Measurements from ENCODE around the gene CLEC3A.

Gene CLEC3A

DNA sequence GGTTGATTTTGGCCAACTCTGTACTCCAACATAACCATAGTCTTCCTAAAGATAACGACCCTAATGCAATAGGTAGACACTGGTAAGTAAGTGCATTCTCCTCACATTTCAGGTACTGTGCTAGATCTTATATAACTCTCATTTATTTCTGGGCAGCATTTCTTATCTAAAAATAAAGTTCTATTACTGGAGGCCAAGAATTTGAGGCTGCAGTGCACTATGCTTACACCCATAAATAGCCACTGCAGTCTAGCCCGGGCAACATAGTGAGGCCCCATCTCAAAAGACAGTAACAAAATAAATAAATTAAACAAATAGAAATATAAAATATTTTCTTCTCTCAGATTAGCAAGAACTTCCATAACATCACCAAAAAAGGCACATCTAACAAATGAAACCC, 12.7 kb downstream of the CLEC3A start:
- Histone ChIP-seq H3K9ac (ENCODE audit: low read depth, low read length, poor library complexity, severe bottlenecking) (no peak overlapping the region), H3K79me2 (ENCODE audit: insufficient read depth, low read length) (no peaks in the 10 kb centered on the region), H3K36me3 (ENCODE audit: insufficient read depth, low read length) (no peaks in the 10 kb centered on the region), H3K9me2 (replicated peaks; ENCODE audit: low read depth, low read length) (no peaks in the 10 kb centered on the region), H3K27me3 (ENCODE audit: insufficient read depth, low read length, poor library complexity, severe bottlenecking) (no peaks in the 10 kb centered on the region), H3F3A (ENCODE audit: low read depth) (no peaks in the 10 kb centered on the region), H3K4me3 (ENCODE audit: low read length, poor library complexity, severe bottlenecking) (no peak overlapping the region), H3K4me2 (ENCODE audit: low read depth, low read length, poor library complexity, severe bottlenecking) (no peak overlapping the region), H3K4me1 (ENCODE audit: insufficient read depth, low read length, poor library complexity, severe bottlenecking) (peaks cover 6% of the 10 kb centered on the region), H2AFZ (ENCODE audit: low read length) (no peak overlapping the region), H4K20me1 (ENCODE audit: insufficient read depth, low read length, poor library complexity, severe bottlenecking) (no peaks in the 10 kb centered on the region), H3K9me3 (ENCODE audit: insufficient read depth, low read depth, low read length) (no peaks in the 10 kb centered on the region)
- TF ChIP-seq, protein P1, sequence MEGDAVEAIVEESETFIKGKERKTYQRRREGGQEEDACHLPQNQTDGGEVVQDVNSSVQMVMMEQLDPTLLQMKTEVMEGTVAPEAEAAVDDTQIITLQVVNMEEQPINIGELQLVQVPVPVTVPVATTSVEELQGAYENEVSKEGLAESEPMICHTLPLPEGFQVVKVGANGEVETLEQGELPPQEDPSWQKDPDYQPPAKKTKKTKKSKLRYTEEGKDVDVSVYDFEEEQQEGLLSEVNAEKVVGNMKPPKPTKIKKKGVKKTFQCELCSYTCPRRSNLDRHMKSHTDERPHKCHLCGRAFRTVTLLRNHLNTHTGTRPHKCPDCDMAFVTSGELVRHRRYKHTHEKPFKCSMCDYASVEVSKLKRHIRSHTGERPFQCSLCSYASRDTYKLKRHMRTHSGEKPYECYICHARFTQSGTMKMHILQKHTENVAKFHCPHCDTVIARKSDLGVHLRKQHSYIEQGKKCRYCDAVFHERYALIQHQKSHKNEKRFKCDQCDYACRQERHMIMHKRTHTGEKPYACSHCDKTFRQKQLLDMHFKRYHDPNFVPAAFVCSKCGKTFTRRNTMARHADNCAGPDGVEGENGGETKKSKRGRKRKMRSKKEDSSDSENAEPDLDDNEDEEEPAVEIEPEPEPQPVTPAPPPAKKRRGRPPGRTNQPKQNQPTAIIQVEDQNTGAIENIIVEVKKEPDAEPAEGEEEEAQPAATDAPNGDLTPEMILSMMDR (conservative IDR thresholded peaks at IDR 0.05; ENCODE audit: low read length): no peak
- TF ChIP-seq EZH2phosphoT487 (IDR thresholded peaks at IDR 0.05; ENCODE audit: borderline replicate concordance): no peak

- H3K36me3 ChIP-seq (ENCODE audit: insufficient read depth, low read length): no peaks in the 10 kb centered on the region
- no peaks in the 10 kb centered on the region for H3K9me2 ChIP-seq (replicated peaks; ENCODE audit: low read depth, low read length)
- TF ChIP-seq EZH2phosphoT487 (IDR thresholded peaks at IDR 0.05; ENCODE audit: borderline replicate concordance): no peak
- TF ChIP-seq, protein P1 (conservative IDR thresholded peaks at IDR 0.05; ENCODE audit: low read length): no peak
- no peak overlapping the region for H3K4me2 ChIP-seq (ENCODE audit: low read depth, low read length, poor library complexity, severe bottlenecking)
- no peaks in the 10 kb centered on the region for H4K20me1 ChIP-seq (ENCODE audit: insufficient read depth, low read length, poor library complexity, severe bottlenecking)
- no peaks in the 10 kb centered on the region for H3F3A ChIP-seq (ENCODE audit: low read depth)
- no peaks in the 10 kb centered on the region for H3K27me3 ChIP-seq (ENCODE audit: insufficient read depth, low read length, poor library complexity, severe bottlenecking)
- no peak overlapping the region for H3K9ac ChIP-seq (ENCODE audit: low read depth, low read length, poor library complexity, severe bottlenecking)
- H3K4me3 ChIP-seq (ENCODE audit: low read length, poor library complexity, severe bottlenecking): no peak overlapping the region
- H3K9me3 ChIP-seq (ENCODE audit: insufficient read depth, low read depth, low read length): no peaks in the 10 kb centered on the region
- no peaks in the 10 kb centered on the region for H3K4me1 ChIP-seq (ENCODE audit: insufficient read depth, low read length, poor library complexity, severe bottlenecking)
- no peak overlapping the region for H2AFZ ChIP-seq (ENCODE audit: low read length)
- no peaks in the 10 kb centered on the region for H3K79me2 ChIP-seq (ENCODE audit: insufficient read depth, low read length)
Observed at GRCh38 chr16:78040396-78040795, 18.0 kb downstream of the CLEC3A start.

- H3K27me3 ChIP-seq (ENCODE audit: insufficient read depth, low read length, poor library complexity, severe bottlenecking): peaks cover 3% of the 10 kb centered on the region
Observed at GRCh38 chr16:78045865-78046581, 23.7 kb downstream of the CLEC3A start.

More at GRCh38 chr16:78045865-78046581, 23.7 kb downstream of the CLEC3A start:
- Histone ChIP-seq H3F3A (ENCODE audit: low read depth) (no peaks in the 10 kb centered on the region), H3K4me1 (ENCODE audit: insufficient read depth, low read length, poor library complexity, severe bottlenecking) (no peaks in the 10 kb centered on the region), H3K9me3 (ENCODE audit: insufficient read depth, low read depth, low read length) (no peaks in the 10 kb centered on the region), H3K9me2 (replicated peaks; ENCODE audit: low read depth, low read length) (no peaks in the 10 kb centered on the region), H3K36me3 (ENCODE audit: insufficient read depth, low read length) (no peaks in the 10 kb centered on the region), H2AFZ (ENCODE audit: low read length) (no peak overlapping the region), H3K4me2 (ENCODE audit: low read depth, low read length, poor library complexity, severe bottlenecking) (no peak overlapping the region), H4K20me1 (ENCODE audit: insufficient read depth, low read length, poor library complexity, severe bottlenecking) (no peaks in the 10 kb centered on the region), H3K9ac (ENCODE audit: low read depth, low read length, poor library complexity, severe bottlenecking) (no peak overlapping the region), H3K79me2 (ENCODE audit: insufficient read depth, low read length) (no peaks in the 10 kb centered on the region), H3K4me3 (ENCODE audit: low read length, poor library complexity, severe bottlenecking) (no peak overlapping the region)
- TF ChIP-seq, protein P1 (conservative IDR thresholded peaks at IDR 0.05; ENCODE audit: low read length): no peak
- TF ChIP-seq EZH2phosphoT487 (IDR thresholded peaks at IDR 0.05; ENCODE audit: borderline replicate concordance): no peak

Data from Loucy (cell line).